HG03108 (cell line): Measurements from ENCODE around the gene TAF7L.

Experiments used
- ATAC-seq: cut with Tn5 transposase; IDR thresholded peaks from one replicate; pipeline ENCODE4 v1.9.1; 2021; ENCODE audit warnings: moderate library complexity; ENCODE audit not compliant: unreplicated experiment

TAF7L gene

DNA sequence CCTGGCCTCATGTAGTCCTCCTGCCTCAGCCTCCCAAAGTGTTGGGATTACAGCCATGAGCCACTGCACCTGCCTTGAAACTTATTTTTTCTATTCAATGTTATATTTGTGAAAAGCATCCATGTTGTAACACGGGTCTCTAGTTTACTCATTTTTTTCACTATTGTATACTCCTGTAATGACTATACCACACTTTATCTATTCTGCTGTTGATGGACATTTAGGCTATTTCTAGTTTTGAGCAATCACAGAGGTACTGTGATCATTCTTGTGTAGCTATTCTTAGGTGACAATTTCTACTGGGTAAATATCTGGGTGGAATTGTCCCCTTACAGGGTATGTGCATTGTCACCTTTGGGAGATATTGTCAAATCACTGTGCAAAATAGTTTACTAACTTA lies 67.9 kb downstream of the TAF7L start:
- ATAC-seq = no peak

GRCh38 chrX:101220662-101221260 lies 70.4 kb downstream of the TAF7L start:
- ATAC-seq = no peak

- no peak for ATAC-seq
Observed at GRCh38 chrX:101219864-101220346, 71.2 kb downstream of the TAF7L start.

GRCh38 chrX:101219116-101219863 lies 71.8 kb downstream of the TAF7L start, which contains the start of gene DRP2:
TSS of gene DRP2 (plus strand) at chrX:101219786. CDS start at chrX:101231648, 11,862 bp downstream.
- no peak for ATAC-seq
